CD4-positive, CD25-positive, alpha-beta regulatory T cell (primary cell): ENCODE data around the gene CAB39. TPM values are rescaled to one million over a fixed set of nuclear protein-coding genes. Genes with fewer than 3 reads are reported as not detected.

Experiments used
- ATAC-seq, 2 donors: fragments of 150-1000 bp; cut with Tn5 transposase; one replicate each; pipeline ENCODE4 v1.10.0; 2021; ENCODE audit warnings: low read depth in 2 of 2, moderate number of reproducible peaks in 2 of 2, moderate library complexity in 1 of 2
- DNase-seq, 3 donors: peaks; one replicate each; pipeline versions ENCODE4 v3.0.0 to v3.0.0-alpha.2; 2012 to 2022; ENCODE audit warnings: mixed read lengths in 1 of 3
- H3K27ac ChIP-seq: one replicate; pipeline ENCODE4 v1.7.0; 2013; ENCODE audit warnings: mild to moderate bottlenecking, low read length; ENCODE audit not compliant: insufficient read depth, poor library complexity, severe bottlenecking
- H3K27me3 ChIP-seq: one replicate; pipeline ENCODE4 v1.7.0; 2013; ENCODE audit warnings: low read length; ENCODE audit not compliant: control insufficient read depth, insufficient read depth
- H3K36me3 ChIP-seq: one replicate; pipeline ENCODE4 v1.7.0; 2013; ENCODE audit warnings: mild to moderate bottlenecking, low read length, moderate library complexity; ENCODE audit not compliant: control insufficient read depth, insufficient read depth
- H3K4me1 ChIP-seq: 2 replicates; pipeline ENCODE4 v1.7.0; 2013; ENCODE audit warnings: mild to moderate bottlenecking, low read length; ENCODE audit not compliant: insufficient read depth, control insufficient read depth, poor library complexity, severe bottlenecking
- H3K4me3 ChIP-seq: one replicate; pipeline ENCODE4 v1.7.0; 2013; ENCODE audit warnings: low read depth, mild to moderate bottlenecking, low read length, moderate library complexity
- H3K9me3 ChIP-seq, 2 experiments: 1 replicate in 1 of 2; 2 replicates in 1 of 2; pipeline ENCODE4 v1.7.0; 2013; ENCODE audit warnings: low read length in 2 of 2, mild to moderate bottlenecking in 1 of 2, moderate library complexity in 1 of 2; ENCODE audit not compliant: control insufficient read depth in 2 of 2
- H3K27ac Mint-ChIP-seq, 3 donors: one replicate each; pipeline ENCODE4 v1.8.0; 2020 to 2022; ENCODE audit warnings: mild to moderate bottlenecking in 3 of 3, mixed read lengths in 3 of 3, moderate library complexity in 2 of 3
- H3K27me3 Mint-ChIP-seq: one replicate; pipeline ENCODE4 v1.8.0; 2022; ENCODE audit warnings: mild to moderate bottlenecking, mixed read lengths
- H3K36me3 Mint-ChIP-seq: one replicate; pipeline ENCODE4 v1.8.0; 2020; ENCODE audit warnings: mixed read lengths
- H3K4me1 Mint-ChIP-seq, 4 donors: one replicate each; pipeline ENCODE4 v1.8.0; 2020 to 2022; ENCODE audit warnings: mixed read lengths in 4 of 4, mild to moderate bottlenecking in 1 of 4
- H3K4me3 Mint-ChIP-seq, 4 donors: one replicate each; pipeline ENCODE4 v1.8.0; 2020 to 2022; ENCODE audit warnings: mild to moderate bottlenecking in 4 of 4, mixed read lengths in 4 of 4, moderate library complexity in 3 of 4
- H3K9me3 Mint-ChIP-seq, 7 donors: one replicate each; pipeline ENCODE4 v1.8.0; 2020 to 2022; ENCODE audit warnings: mixed read lengths in 7 of 7, mild to moderate bottlenecking in 3 of 7, moderate library complexity in 2 of 7
- polyA plus RNA-seq, 4 donors: library from polyadenylated mRNA; unstranded; fragments of 300-500 nt; fragmentation: Illumina TruSeq; gene quantifications; one replicate each; pipeline ENCODE4 v1.2.3, GENCODE V29; 2021
- total RNA-seq: library from RNA; stranded (reverse); gene quantifications from one replicate; pipeline ENCODE4 v1.2.3, GENCODE V29; 2022

Gene CAB39
- total and polyA plus RNA-seq, 5 donors from 2014 or later, result 64.3 to 114 (median 85.8) TPM

DNA sequence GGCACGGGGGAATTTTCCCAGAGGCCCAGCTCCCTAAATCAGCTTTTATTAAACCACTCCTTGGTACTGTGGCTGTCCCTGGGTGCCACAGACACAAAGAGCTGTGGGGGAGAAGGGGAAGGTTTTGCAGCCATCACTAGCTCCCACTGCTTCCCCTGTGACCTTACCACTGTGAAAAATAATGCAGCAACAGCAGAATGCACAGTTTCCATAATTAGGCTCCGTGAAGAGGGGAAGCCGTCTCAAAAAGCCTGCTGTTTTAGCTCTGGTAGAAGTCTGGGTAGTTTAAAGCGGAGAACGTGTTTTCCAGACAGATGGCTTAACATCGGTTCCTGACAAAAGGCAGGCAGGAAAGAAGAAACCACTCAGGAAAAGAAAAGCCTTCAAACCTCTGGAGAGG is 27.5 kb upstream of the CAB39 start:
- peak overlapping the region in 1 of 3 donors; percentile 54 for H3K27ac Mint-ChIP-seq

DNA sequence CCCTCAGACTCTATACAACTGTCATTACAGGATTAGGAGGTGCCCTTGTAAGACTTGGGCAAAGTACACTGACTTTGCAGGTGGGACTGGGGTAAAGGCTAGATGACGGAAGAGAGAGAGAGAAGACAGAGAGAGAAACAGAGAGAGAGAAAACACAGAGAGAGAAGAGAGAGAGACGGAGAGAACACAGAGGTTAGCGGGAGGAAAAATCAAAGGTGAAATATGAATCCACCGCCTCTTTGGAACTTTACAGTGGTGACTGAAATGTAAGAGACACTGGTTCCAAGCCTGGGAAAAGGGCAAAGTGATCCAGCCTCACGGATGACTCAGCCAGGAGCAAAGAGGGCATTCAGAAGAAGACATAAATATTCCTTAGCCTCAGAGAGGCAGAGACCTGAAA is 25.1 kb upstream of the CAB39 start:
- Histone ChIP-seq H3K27me3 (no peaks in the 10 kb centered on the region), H3K4me3 (no peak overlapping the region), H3K36me3 (no peaks in the 10 kb centered on the region), H3K9me3 (no peaks in the 10 kb centered on the region), H3K4me1 (no peaks in the 10 kb centered on the region), H3K27ac (no peak overlapping the region)
- H3K27me3 Mint-ChIP-seq, result peaks cover 9% of the 10 kb centered on the region
- no peaks in the 10 kb centered on the region for H3K36me3 Mint-ChIP-seq
- peaks cover 0 to 2% (median 0%) of the 10 kb centered on the region in 7 donors for H3K9me3 Mint-ChIP-seq
- no peak for DNase-seq
- no peak for ATAC-seq
- H3K4me1 Mint-ChIP-seq, result no peaks in the 10 kb centered on the region
- H3K4me3 Mint-ChIP-seq, result no peak overlapping the region
- H3K27ac Mint-ChIP-seq, result peak overlapping the region in 1 of 3 donors; percentile 72

More for the DNA sequence above, 27.5 kb upstream of the CAB39 start:
- H3K4me3 Mint-ChIP-seq, result no peak overlapping the region
- DNase-seq (no peak), ATAC-seq (no peak)
- no peaks in the 10 kb centered on the region for H3K9me3 ChIP-seq
- no peak overlapping the region for H3K27ac ChIP-seq
- H3K4me3 ChIP-seq, result no peak overlapping the region
- peaks cover 0 to 3% (median 1%) of the 10 kb centered on the region in 4 donors for H3K4me1 Mint-ChIP-seq
- H3K9me3 Mint-ChIP-seq, result peaks cover 0 to 3% (median 0%) of the 10 kb centered on the region in 7 donors
- H3K4me1 ChIP-seq, result no peaks in the 10 kb centered on the region
- H3K27me3 ChIP-seq, result no peaks in the 10 kb centered on the region
- peaks cover 9% of the 10 kb centered on the region for H3K27me3 Mint-ChIP-seq
- no peaks in the 10 kb centered on the region for H3K36me3 Mint-ChIP-seq
- no peaks in the 10 kb centered on the region for H3K36me3 ChIP-seq

GRCh38 chr2:230688490-230688889 is 24.2 kb upstream of the CAB39 start:
- peaks cover 9% of the 10 kb centered on the region for H3K27me3 Mint-ChIP-seq
- H3K27ac Mint-ChIP-seq, result no peak overlapping the region
- peaks cover 0 to 2% (median 0%) of the 10 kb centered on the region in 7 donors for H3K9me3 Mint-ChIP-seq
- Histone ChIP-seq H3K4me1 (no peaks in the 10 kb centered on the region), H3K27me3 (no peaks in the 10 kb centered on the region), H3K27ac (no peak overlapping the region), H3K4me3 (no peak overlapping the region), H3K36me3 (no peaks in the 10 kb centered on the region), H3K9me3 (no peaks in the 10 kb centered on the region)
- no peak for ATAC-seq
- no peaks in the 10 kb centered on the region for H3K36me3 Mint-ChIP-seq
- no peak overlapping the region for H3K4me3 Mint-ChIP-seq
- no peaks in the 10 kb centered on the region for H3K4me1 Mint-ChIP-seq
- DNase-seq, result no peak

- H3K4me1 ChIP-seq, result no peaks in the 10 kb centered on the region
- no peak overlapping the region for H3K4me3 ChIP-seq
- H3K27me3 Mint-ChIP-seq, result peaks cover 9% of the 10 kb centered on the region
- H3K9me3 ChIP-seq, result no peaks in the 10 kb centered on the region
- no peaks in the 10 kb centered on the region for H3K9me3 Mint-ChIP-seq
- H3K4me1 Mint-ChIP-seq, result peaks cover 3 to 8% (median 5%) of the 10 kb centered on the region in 4 donors
- no peaks in the 10 kb centered on the region for H3K27me3 ChIP-seq
- H3K4me3 Mint-ChIP-seq, result no peak overlapping the region
- no peak for DNase-seq
- H3K27ac Mint-ChIP-seq, result no peak overlapping the region
- H3K36me3 ChIP-seq, result no peaks in the 10 kb centered on the region
- no peaks in the 10 kb centered on the region for H3K36me3 Mint-ChIP-seq
- no peak overlapping the region for H3K27ac ChIP-seq
- ATAC-seq, result no peak
These were observed 22.2 kb upstream of the CAB39 start for GRCh38 chr2:230690439-230690838.

DNA sequence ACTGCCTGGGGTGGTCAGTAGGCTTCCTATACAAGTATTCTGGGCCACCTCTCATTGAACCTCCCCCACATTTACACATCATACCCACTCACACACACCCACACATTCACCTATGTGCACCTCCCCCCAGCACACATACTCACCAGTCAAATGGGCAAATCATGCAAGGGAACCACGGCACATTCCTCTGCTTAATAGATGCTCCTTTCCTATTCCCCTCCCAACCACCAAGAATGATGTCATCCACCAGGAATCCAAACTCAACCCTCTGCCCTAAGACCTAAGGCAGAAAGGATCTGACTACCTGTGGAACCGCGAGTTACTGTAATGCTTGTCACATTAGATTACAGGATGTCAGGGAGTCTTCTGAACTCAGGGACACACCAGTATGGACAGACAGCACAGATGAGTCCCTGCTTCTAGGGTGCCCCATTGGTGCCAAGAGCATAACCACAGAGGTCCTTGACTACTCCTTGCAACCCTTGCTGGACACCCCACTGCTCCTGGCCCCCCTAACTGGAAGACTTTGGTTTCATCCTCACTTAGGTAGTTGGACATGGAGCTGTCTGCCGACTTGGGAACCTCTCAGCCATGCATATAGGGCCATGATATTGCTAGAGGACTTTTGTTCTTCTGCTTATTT is 21.5 kb upstream of the CAB39 start:
- no peaks in the 10 kb centered on the region for H3K4me1 ChIP-seq
- no peak overlapping the region for H3K27ac Mint-ChIP-seq
- no peaks in the 10 kb centered on the region for H3K9me3 ChIP-seq
- DNase-seq (no peak), ATAC-seq (no peak)
- H3K36me3 Mint-ChIP-seq, result no peaks in the 10 kb centered on the region
- no peak overlapping the region for H3K4me3 ChIP-seq
- no peak overlapping the region for H3K4me3 Mint-ChIP-seq
- no peaks in the 10 kb centered on the region for H3K9me3 Mint-ChIP-seq
- H3K27me3 ChIP-seq, result no peaks in the 10 kb centered on the region
- H3K4me1 Mint-ChIP-seq, result peaks cover 3 to 8% (median 5%) of the 10 kb centered on the region in 4 donors
- H3K36me3 ChIP-seq, result no peaks in the 10 kb centered on the region
- peaks cover 9% of the 10 kb centered on the region for H3K27me3 Mint-ChIP-seq
- no peak overlapping the region for H3K27ac ChIP-seq

- H3K27me3 ChIP-seq, result no peaks in the 10 kb centered on the region
- Mint-ChIP-seq H3K9me3 (peaks cover 0 to 1% (median 0%) of the 10 kb centered on the region in 7 donors), H3K4me1 (peaks cover 3 to 8% (median 5%) of the 10 kb centered on the region in 4 donors), H3K4me3 (no peak overlapping the region), H3K36me3 (no peaks in the 10 kb centered on the region), H3K27me3 (peaks cover under 1% of the 10 kb centered on the region), H3K27ac (no peak overlapping the region)
- DNase-seq (no peak), ATAC-seq (no peak)
- no peaks in the 10 kb centered on the region for H3K9me3 ChIP-seq
- H3K4me3 ChIP-seq, result no peak overlapping the region
- H3K36me3 ChIP-seq, result no peaks in the 10 kb centered on the region
- no peaks in the 10 kb centered on the region for H3K4me1 ChIP-seq
- H3K27ac ChIP-seq, result no peak overlapping the region
These were observed 19.9 kb upstream of the CAB39 start for GRCh38 chr2:230692760-230693159.

DNA sequence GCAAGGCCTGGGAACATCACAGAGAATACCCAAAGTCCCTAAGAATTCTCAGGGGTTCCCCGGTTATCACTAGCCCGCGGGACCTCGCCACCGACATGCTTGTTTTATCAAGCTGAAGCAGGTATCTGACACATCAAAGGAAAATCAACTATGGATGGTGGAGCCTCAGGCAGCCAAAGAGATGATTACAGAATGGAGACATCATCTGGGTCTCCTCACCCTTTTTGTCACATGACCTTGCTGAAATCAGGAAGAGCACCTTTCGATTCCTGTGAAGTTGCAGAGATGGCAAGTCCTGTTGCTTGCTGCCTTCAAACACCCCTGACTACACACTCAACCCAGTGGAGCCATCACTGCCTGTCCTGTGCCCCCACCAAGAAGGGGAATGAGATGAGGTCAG is 19.2 kb upstream of the CAB39 start:
- no peak overlapping the region for H3K27ac ChIP-seq
- H3K4me3 ChIP-seq, result no peak overlapping the region
- H3K36me3 Mint-ChIP-seq, result no peaks in the 10 kb centered on the region
- DNase-seq (no peak), ATAC-seq (no peak)
- H3K36me3 ChIP-seq, result no peaks in the 10 kb centered on the region
- H3K4me3 Mint-ChIP-seq, result peak overlapping the region in 1 of 4 donors; percentile 38
- H3K9me3 ChIP-seq, result no peaks in the 10 kb centered on the region
- peaks cover 0 to 1% (median 0%) of the 10 kb centered on the region in 7 donors for H3K9me3 Mint-ChIP-seq
- H3K4me1 Mint-ChIP-seq, result peaks cover 3 to 8% (median 5%) of the 10 kb centered on the region in 4 donors
- no peaks in the 10 kb centered on the region for H3K4me1 ChIP-seq
- no peaks in the 10 kb centered on the region for H3K27me3 Mint-ChIP-seq
- H3K27ac Mint-ChIP-seq, result no peak overlapping the region
- no peaks in the 10 kb centered on the region for H3K27me3 ChIP-seq

DNA sequence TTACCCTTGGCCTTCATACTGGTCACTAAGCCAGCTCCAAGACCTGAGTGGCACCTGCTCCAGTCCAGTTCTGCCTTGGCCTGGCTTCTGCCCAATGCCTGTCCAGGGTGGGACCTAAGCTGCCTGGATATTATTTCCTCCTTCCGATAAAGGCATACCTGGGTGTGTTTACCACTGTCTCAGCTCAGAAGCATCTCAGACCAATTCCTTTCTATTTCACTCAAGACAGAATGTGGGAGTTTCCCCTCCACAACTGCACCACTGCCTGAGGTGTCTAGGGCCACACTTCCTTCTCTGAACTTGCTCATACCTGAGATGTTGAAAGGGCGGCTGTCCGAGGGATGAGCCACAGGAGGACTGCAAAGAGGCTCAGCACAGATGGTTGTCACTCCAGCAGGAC is 18.4 kb upstream of the CAB39 start:
- H3K27me3 ChIP-seq, result no peaks in the 10 kb centered on the region
- peaks cover 3 to 8% (median 5%) of the 10 kb centered on the region in 4 donors for H3K4me1 Mint-ChIP-seq
- H3K4me3 Mint-ChIP-seq, result no peak overlapping the region
- H3K4me1 ChIP-seq, result no peaks in the 10 kb centered on the region
- no peaks in the 10 kb centered on the region for H3K9me3 ChIP-seq
- ATAC-seq, result no peak
- peak in 1 of 3 donors; percentile 71 for DNase-seq
- H3K27me3 Mint-ChIP-seq, result no peaks in the 10 kb centered on the region
- H3K36me3 ChIP-seq, result no peaks in the 10 kb centered on the region
- H3K4me3 ChIP-seq, result no peak overlapping the region
- H3K36me3 Mint-ChIP-seq, result no peaks in the 10 kb centered on the region
- peaks cover 0 to 1% (median 0%) of the 10 kb centered on the region in 7 donors for H3K9me3 Mint-ChIP-seq
- no peak overlapping the region for H3K27ac ChIP-seq
- peak overlapping the region in 2 of 3 donors; percentile 42 to 50 for H3K27ac Mint-ChIP-seq
